ENCODE measurements around the gene MOV10L1.

- TF ChIP-seq POLR2A (IDR thresholded peaks at IDR 0.05; ENCODE audit: extremely low read depth, insufficient read length) (no peak), CTCF (IDR thresholded peaks at IDR 0.05; ENCODE audit: low read depth, low read length) (no peak), MYC (IDR thresholded peaks at IDR 0.05; ENCODE audit: low read depth, low read length) (no peak)
- TF ChIP-seq, protein P1, sequence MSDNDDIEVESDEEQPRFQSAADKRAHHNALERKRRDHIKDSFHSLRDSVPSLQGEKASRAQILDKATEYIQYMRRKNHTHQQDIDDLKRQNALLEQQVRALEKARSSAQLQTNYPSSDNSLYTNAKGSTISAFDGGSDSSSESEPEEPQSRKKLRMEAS (IDR thresholded peaks at IDR 0.05; ENCODE audit: low read depth, low read length): no peak
These were observed 51.7 kb downstream of the MOV10L1 start for GRCh38 chr22:50141462-50141861.
